Colonic mucosa (tissue), 4 donors: Measurements from ENCODE around the gene SCUBE1. TPM values are rescaled to one million over a fixed set of nuclear protein-coding genes. Genes with fewer than 3 reads are reported as not detected.

Source experiments
- DNase-seq: peaks from one replicate; pipeline ENCODE4 v3.0.0-alpha.2; 2020
- H3K27ac ChIP-seq: fragments of 200-600 bp; one replicate; pipeline ENCODE4 v1.8.0; 2021
- H3K27me3 ChIP-seq: fragments of 200-600 bp; one replicate; pipeline ENCODE4 v1.8.0; 2021
- H3K36me3 ChIP-seq: fragments of 200-600 bp; one replicate; pipeline ENCODE4 v1.8.0; 2021
- H3K4me1 ChIP-seq: fragments of 200-600 bp; one replicate; pipeline ENCODE4 v1.8.0; 2021; ENCODE audit warnings: mild to moderate bottlenecking
- H3K4me3 ChIP-seq: fragments of 200-600 bp; one replicate; pipeline ENCODE4 v1.8.0; 2021
- H3K9ac ChIP-seq, 2 donors: one replicate each; pipeline ENCODE4 v1.7.0; 2013; ENCODE audit warnings: control low read depth in 2 of 2, low read depth in 2 of 2, low read length in 2 of 2
- H3K9me3 ChIP-seq: fragments of 200-600 bp; one replicate; pipeline ENCODE4 v1.8.0; 2021
- intact Hi-C: fragments of 100-400 bp; cut with DNase I; formaldehyde crosslinking; loops from one replicate; pipeline ENCODE4 v1.14.1; 2022
- total RNA-seq, 2 donors: library from RNA; stranded (reverse); fragmentation: NEBNext Ultra II Directional in 1 of 2; extraction: Animal tissue kit (Norgen Biotek cat#: 25700) in 1 of 2; gene quantifications; one replicate each; pipeline ENCODE4 v1.2.1, GENCODE V29; 2021
- TF ChIP-seq, protein P1 (sequence below): fragments of 200-600 bp; IDR thresholded peaks from one replicate; pipeline ENCODE4 v1.8.0; 2022; ENCODE audit warnings: antibody characterized with exemption, mild to moderate bottlenecking
- donor health status: healthy.
- donor health status: DM: no; HTN: no; CAD: no.
- donor health status: DM: no; HTN: no; CAD: no.

The SCUBE1 gene
- total RNA-seq, 2 donors from 2014 or later = 1.7 to 5.6 TPM

DNA sequence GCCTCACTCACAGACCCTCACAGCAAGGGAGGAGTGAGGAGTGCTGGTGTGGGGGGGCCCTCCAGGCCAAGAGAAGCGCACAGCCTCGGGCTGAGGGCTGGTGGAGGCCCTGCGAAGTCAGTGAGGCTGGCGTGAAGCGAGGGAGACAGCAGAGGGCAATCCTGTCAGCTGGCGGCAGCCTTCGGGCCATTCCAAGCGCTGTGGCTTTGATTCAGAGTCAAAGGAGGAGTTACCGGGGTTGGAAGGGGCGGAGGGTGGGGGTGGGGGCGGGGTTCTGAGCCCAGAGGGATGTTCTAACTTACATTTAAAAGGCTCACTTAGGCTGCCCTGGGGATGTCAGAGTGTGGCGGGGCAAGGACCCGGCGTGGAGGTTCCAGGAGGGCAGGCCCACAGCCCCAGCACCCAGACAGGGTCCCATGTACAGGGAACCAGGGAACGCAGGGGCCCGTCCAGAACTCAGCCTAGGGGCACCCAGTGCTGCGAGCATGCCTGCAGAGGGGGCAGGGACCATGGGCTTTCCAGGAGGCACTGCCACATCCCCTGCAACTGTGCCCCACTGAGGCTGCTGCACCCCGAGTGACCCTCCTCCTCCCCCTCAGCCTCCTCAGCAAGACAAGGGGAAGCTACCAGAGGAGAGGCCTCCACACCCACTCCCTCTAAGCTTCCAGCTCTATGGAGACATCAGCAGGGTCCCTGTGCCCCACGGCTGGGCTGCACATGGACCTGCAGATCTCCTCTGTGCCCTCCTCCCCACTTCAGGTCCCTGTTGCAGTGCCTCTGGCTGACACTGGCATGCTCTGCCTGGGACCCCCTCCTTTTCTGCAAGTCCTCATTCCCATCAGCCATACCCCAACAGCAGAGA, 116.6 kb downstream of the SCUBE1 start:
- intact Hi-C loops = no loop called here
- H3K4me3 ChIP-seq = no peak overlapping the region
- TF ChIP-seq, protein P1, sequence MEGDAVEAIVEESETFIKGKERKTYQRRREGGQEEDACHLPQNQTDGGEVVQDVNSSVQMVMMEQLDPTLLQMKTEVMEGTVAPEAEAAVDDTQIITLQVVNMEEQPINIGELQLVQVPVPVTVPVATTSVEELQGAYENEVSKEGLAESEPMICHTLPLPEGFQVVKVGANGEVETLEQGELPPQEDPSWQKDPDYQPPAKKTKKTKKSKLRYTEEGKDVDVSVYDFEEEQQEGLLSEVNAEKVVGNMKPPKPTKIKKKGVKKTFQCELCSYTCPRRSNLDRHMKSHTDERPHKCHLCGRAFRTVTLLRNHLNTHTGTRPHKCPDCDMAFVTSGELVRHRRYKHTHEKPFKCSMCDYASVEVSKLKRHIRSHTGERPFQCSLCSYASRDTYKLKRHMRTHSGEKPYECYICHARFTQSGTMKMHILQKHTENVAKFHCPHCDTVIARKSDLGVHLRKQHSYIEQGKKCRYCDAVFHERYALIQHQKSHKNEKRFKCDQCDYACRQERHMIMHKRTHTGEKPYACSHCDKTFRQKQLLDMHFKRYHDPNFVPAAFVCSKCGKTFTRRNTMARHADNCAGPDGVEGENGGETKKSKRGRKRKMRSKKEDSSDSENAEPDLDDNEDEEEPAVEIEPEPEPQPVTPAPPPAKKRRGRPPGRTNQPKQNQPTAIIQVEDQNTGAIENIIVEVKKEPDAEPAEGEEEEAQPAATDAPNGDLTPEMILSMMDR = no peak
- no peaks in the 10 kb centered on the region for H3K9me3 ChIP-seq
- H3K27ac ChIP-seq = no peak overlapping the region
- no peak for DNase-seq
- no peaks in the 10 kb centered on the region for H3K36me3 ChIP-seq
- no peaks in the 10 kb centered on the region for H3K4me1 ChIP-seq
- no peak overlapping the region for H3K9ac ChIP-seq
- no peaks in the 10 kb centered on the region for H3K27me3 ChIP-seq

DNA sequence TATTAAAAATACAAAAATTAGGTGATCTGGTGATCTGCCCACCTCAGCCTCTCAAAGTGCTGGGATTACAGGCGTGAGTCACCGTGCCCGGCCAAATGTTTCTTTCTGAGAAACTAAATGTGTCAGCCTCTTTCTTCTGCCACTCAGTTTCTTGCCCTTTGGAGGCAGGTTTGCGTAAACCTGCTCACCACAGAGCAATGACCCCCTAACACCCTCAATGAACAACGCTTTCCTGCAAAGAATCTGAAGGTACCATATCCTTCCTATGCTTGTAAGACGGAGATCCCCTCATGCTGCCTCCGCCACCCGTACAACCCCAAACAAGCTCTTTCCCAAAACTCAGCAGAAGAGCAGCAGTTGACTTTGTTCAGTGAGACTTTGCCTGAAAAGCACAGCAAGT, 117.6 kb downstream of the SCUBE1 start:
- no peaks in the 10 kb centered on the region for H3K36me3 ChIP-seq
- H3K9me3 ChIP-seq = no peaks in the 10 kb centered on the region
- TF ChIP-seq, protein P1 = no peak
- no peak overlapping the region for H3K9ac ChIP-seq
- no peaks in the 10 kb centered on the region for H3K27me3 ChIP-seq
- no peak for DNase-seq
- intact Hi-C loops = no loop called here
- no peak overlapping the region for H3K27ac ChIP-seq
- H3K4me3 ChIP-seq = no peak overlapping the region
- no peaks in the 10 kb centered on the region for H3K4me1 ChIP-seq

GRCh38 chr22:43222987-43223386, 120.2 kb downstream of the SCUBE1 start:
- H3K9me3 ChIP-seq = no peaks in the 10 kb centered on the region
- H3K27me3 ChIP-seq = no peaks in the 10 kb centered on the region
- H3K4me3 ChIP-seq = no peak overlapping the region
- H3K9ac ChIP-seq = no peak overlapping the region
- TF ChIP-seq, protein P1 = no peak
- no peaks in the 10 kb centered on the region for H3K4me1 ChIP-seq
- DNase-seq = no peak
- intact Hi-C loops = no loop called here
- no peaks in the 10 kb centered on the region for H3K36me3 ChIP-seq
- H3K27ac ChIP-seq = no peak overlapping the region

- intact Hi-C loops = no loop called here
- no peak overlapping the region for H3K9ac ChIP-seq
- no peaks in the 10 kb centered on the region for H3K9me3 ChIP-seq
- H3K36me3 ChIP-seq = no peaks in the 10 kb centered on the region
- H3K27me3 ChIP-seq = no peaks in the 10 kb centered on the region
- TF ChIP-seq, protein P1 = no peak
- no peak overlapping the region for H3K27ac ChIP-seq
- no peak for DNase-seq
- H3K4me3 ChIP-seq = no peak overlapping the region
- no peaks in the 10 kb centered on the region for H3K4me1 ChIP-seq
Observed at GRCh38 chr22:43222262-43222661, 120.9 kb downstream of the SCUBE1 start.

DNA sequence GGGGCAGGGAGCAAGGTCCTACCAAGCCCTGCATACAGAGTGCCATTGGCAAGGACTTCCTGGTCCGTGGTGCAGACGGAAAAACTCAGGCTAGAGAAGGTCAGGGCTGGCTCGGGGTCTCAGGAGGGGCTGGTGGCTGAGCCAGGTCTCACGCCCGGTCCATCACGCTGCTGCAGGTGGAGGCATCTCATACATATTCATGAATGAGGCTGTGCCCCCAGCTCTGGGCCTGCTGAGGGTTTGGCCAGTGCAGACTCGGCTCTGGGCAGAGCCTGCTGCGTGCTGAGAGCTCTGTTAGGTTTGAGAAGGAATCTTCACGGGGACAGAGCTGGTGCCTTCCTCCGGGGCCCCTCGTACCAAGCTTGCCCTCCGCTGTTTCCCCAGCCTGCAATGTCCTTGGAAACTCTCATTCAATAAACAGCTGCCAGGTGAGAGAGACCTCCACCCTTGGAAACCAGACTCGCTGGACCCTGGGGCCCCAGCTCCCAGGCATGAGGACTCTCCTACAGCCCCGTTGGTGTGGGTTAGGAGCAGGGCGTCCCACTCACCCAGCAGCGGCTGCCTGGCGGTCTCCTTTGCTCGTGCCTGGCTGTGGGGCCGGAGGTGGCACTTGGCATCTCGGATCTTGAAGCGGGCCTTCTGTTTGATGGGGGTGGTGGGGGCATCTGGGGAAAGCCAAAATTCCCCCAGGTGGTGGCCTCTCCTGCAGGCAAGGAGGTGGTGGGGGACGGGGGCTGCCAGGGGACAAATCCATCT, 122.4 kb downstream of the SCUBE1 start:
- Histone ChIP-seq H3K4me1 (no peaks in the 10 kb centered on the region), H3K36me3 (no peaks in the 10 kb centered on the region), H3K27me3 (no peaks in the 10 kb centered on the region), H3K27ac (no peak overlapping the region), H3K9me3 (no peaks in the 10 kb centered on the region), H3K9ac (no peak overlapping the region), H3K4me3 (no peak overlapping the region)
- no peak for DNase-seq
- TF ChIP-seq, protein P1 = no peak
- intact Hi-C loops = no loop called here
